ENCODE results near the gene ESRRG.

ESRRG gene

GRCh38 chr1:216723274-216723780, at the start of gene ESRRG:
ESRRG (minus strand) TSS chr1:216723429; CDS start chr1:216723299, 130 bp downstream.
- DNase-seq (ENCODE audit: low read depth, low spot score) = peak; percentile 88

GRCh38 chr1:216771922-216772321, 48.7 kb upstream of the ESRRG start:
- DNase-seq (ENCODE audit: low read depth, low spot score) = no peak

GRCh38 chr1:216766633-216767327, 43.6 kb upstream of the ESRRG start:
- no peak for DNase-seq (ENCODE audit: low read depth, low spot score)

GRCh38 chr1:216765346-216766300, 42.4 kb upstream of the ESRRG start:
- DNase-seq (ENCODE audit: low read depth, low spot score) = no peak

GRCh38 chr1:216758161-216758560, 34.9 kb upstream of the ESRRG start:
- DNase-seq (ENCODE audit: low read depth, low spot score) = no peak

- no peak for DNase-seq (ENCODE audit: low read depth, low spot score)
Measured at GRCh38 chr1:216757110-216757509, 33.9 kb upstream of the ESRRG start.

DNA sequence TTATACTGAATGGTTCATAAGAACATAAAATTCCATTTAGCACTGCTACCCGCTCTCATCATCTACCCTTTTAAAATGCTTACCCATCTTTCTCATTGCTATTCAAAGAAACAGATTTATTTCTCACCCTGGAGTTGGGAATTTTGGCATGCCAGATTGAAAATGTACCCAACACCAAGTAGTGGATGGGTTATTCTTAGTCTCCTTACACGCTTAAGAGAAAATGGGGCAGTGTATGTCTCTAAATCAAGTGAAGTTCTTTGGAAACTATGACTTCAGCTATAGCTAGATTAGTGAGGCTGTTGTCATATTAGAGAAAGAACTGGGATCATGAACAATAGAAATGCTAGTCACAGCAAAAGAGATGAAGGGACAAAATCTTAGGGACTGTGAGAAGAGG, 27.7 kb upstream of the ESRRG start:
- no peak for DNase-seq (ENCODE audit: low read depth, low spot score)

GRCh38 chr1:216750031-216750627, 26.9 kb upstream of the ESRRG start:
- peak; percentile 50 for DNase-seq (ENCODE audit: low read depth, low spot score)

DNA sequence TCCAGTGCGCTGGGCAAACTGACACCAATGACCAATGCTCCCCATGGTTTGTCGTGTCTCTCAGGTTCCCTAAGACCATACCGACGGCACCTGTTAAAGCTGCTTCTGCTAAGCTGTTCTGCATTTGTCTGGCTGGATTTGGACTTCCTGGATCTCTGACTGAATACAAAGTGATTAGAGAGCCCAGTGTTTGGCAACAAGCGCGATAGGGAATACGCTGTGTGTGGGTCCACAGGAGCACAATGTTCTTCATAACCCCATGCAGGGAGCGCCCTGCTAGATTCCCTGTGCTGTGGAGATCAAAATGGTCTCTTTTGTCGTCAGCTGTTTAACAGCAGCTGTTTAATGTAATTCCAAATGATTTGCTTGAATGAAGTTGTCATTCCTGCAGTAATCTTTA, 26.0 kb upstream of the ESRRG start:
- no peak for DNase-seq (ENCODE audit: low read depth, low spot score)

DNA sequence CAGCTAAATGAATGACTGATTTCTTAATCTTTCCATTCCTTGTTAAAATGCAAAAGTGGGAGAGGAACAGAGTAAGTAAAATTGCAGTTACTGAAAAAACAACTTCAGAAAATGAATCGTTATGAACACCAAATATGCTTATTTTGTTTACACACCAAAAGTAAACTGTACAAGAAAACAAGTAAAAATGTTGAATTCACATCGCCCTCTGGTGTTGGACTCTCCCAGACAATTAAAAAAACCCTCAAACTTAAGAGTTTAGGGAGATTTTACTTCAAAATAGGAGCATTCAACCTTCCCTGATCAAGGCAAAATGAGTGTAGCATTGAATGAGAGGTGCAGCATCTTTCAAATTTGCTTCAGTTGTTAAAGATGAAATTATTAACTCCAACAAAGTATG, 19.4 kb upstream of the ESRRG start:
- no peak for DNase-seq (ENCODE audit: low read depth, low spot score)

DNA sequence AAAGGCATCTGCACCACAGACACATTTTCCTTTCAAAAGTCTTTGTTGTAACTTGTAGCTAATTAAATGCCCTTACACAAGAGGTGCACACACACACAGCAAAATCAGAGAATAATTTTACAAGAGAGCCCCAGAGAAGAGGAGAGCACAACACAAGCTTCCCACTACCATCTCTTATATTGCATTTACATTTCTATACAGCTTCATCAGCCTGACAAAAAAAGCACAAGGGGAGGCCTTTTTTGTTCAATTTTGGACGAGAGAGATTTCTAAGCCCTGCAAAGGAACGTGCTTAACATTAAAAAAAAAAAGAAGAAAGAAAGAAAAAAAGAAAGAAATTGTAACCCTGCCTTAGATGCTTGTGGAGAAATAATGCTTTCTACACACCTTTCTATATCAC, 17.1 kb upstream of the ESRRG start:
- DNase-seq (ENCODE audit: low read depth, low spot score) = peak; percentile 13

DNA sequence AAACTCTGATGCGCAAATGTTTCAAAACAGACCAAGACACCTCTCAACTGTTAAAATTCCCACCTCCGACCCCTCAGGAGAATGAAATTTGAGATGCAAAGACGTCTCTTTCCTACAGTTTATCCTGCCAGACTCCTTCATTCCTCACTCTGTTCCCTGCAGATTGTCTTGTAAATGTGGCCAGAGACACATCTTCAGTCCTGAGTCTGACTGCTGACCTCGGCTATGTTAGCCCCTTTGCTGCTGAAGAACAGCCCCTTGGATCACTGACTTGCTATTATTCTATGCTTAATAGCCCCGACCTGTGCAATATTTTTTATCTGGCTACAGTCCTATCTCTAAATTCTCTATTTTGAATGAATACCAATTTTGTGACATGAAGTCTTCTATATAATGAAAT, 16.6 kb upstream of the ESRRG start:
- DNase-seq (ENCODE audit: low read depth, low spot score) = peak; percentile 29

DNA sequence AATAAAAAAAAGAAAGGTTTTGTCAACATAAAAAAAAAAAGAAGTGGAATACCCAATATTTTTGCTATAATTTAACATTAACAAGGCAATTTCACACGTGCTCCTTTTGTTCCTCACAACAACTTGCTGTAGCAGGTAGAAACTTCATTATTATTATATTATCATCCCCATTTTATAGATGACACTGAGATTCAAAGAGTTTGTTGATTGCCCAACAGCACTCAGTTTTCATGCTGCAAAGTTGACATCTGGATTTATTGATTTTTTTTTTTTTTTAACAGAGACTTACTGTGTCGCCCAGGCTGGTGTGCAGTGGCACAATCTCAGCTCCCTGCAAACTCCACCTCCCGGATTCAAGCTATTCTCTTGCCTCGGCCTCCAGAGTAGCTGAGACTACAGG, 8.9 kb upstream of the ESRRG start:
- no peak for DNase-seq (ENCODE audit: low read depth, low spot score)

DNA sequence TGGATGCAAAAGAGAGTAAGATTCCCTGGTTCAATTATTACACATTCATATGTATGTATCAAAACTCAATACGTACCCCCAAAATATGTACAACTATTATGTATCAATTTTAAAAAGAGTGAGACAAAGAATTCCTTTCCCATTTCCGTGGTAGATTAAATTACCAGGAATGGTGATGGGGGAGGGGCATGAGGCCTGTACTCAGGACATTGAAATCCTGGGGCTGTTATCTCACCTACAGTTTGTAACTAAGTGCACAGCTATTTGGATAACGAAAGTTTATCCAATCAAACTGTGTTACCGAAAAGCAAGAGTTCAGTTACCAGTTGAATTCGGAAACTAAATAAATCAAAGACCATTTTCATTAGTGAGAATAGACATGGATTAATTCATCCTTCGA, 8.3 kb upstream of the ESRRG start:
- DNase-seq (ENCODE audit: low read depth, low spot score) = no peak

- no peak for DNase-seq (ENCODE audit: low read depth, low spot score)
Measured at GRCh38 chr1:216726435-216726834, 3.2 kb upstream of the ESRRG start.

DNA sequence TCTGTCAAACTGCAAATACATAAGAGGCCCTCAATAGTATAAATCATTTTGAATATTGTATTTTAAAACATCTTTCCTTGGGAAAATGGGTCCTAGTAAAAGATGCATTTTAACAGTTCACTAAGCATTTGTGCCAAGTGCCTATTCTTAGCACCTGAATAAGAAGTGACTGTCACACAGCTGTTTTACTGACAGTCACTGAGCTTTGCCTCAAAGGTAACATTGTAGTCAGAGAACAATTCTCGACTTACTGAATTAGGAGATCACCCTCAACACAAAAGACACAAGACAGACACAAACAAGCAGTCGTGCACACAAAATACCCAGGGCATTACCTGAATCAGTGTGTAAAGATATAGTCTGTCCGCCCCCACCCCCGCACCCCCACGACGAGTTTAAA, 408 bp downstream of the ESRRG start:
- peak; percentile 21 for DNase-seq (ENCODE audit: low read depth, low spot score)

DNA sequence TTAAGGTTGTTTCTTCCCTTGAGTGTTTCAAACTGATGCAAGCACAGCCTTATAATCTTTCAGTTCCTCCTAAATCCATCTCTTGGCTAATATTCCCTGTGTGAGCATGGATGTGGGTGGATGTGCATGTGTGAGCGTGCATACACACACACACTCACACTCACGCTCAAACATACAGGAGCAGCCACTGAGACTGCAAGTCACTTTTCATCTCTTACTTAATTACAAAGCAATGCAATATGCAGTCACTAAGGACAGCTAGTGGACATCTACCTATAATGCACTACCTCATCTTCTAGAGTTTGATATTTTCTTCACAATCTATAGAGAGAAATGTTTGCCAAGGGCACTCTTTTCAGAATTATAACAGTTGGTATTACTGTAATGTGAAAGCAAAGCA, 1.4 kb downstream of the ESRRG start:
- DNase-seq (ENCODE audit: low read depth, low spot score) = no peak

- no peak for DNase-seq (ENCODE audit: low read depth, low spot score)
Measured at GRCh38 chr1:216721062-216721461, 2.2 kb downstream of the ESRRG start.

DNA sequence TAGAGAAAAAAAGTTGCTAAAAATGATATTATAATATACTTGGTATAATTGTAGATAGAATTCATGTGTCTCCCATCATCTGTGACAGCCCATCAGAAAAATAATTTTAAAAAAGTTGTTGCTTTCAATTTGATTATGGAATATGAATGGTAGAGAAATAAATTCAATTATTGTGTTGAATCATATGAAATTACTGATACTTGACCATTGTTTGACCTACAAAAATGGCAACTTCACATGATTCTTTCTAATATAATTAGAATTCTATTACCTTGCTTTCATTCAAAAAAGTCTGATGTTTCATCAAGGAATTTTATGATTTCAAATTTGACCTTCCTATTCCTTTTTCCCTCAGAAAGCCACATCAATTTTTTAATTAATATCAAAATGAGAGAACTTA, 11.5 kb downstream of the ESRRG start:
- no peak for DNase-seq (ENCODE audit: low read depth, low spot score)

DNA sequence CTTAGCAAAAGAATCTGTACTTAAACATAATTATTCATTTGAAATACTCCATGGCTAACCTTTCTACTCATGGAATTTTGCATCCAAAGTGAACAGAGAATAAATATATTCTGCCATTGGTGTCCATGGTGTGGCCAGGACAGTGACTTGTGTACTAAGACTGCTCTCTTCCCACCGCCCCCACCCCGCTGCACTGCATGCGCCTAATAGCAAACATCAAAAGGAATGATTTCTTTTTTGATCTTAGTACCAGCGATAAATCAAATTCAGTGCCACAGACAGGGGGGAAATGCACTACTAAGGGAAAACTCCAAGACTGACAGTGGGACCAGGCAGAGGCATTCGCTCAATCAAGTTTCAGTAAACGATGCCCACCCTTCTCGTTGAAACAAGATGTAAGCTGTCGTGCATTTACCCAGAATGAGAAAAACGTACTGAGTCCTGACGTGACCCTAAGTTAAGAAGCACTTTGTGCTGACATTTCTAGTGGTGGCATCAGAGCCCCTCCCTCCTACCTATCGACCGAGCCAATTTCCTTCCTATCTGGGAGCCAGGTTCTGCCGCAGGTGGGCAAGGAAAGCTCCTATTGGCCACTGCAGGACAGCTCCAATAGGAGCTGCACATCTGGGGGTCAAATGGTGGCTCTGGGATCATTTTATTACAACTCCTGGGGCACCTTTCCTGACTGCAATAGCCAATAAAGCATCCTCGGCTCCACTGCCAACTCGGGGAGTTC, 12.5 kb downstream of the ESRRG start:
- DNase-seq (ENCODE audit: low read depth, low spot score) = peak; percentile 5

- peak; percentile 44 for DNase-seq (ENCODE audit: low read depth, low spot score)
Measured at GRCh38 chr1:216710055-216710454, 13.2 kb downstream of the ESRRG start.

GRCh38 chr1:216705676-216706075, 17.6 kb downstream of the ESRRG start:
- no peak for DNase-seq (ENCODE audit: low read depth, low spot score)

All from ELF-1 (cell line).